RWPE2 (cell line): ENCODE results near the gene PHACTR4.
"Not testable (repeated sequence)": the region's sequence is repeated elsewhere in the genome, so short reads cannot be mapped to it uniquely, and the experiment has no call there.

Experiments
- ATAC-seq: fragments of 200-7000 bp; cut with Tn5 transposase; 3 replicates; pipeline ENCODE4 v1.9.1; 2021; ENCODE audit warnings: low read depth
- DNase-seq: peaks from one replicate; pipeline ENCODE4 v3.0.0-alpha.2; 2020; ENCODE audit warnings: low spot score
- H3K27ac ChIP-seq: fragments of 450-650 bp; 2 replicates; pipeline ENCODE4 v1.5.1; 2017; ENCODE audit warnings: mild to moderate bottlenecking; ENCODE audit not compliant: poor library complexity, severe bottlenecking
- H3K27me3 ChIP-seq: fragments of 250-450 bp; sonication (Bioruptor Pico); 2 replicates; pipeline ENCODE4 v1.5.1; 2021; ENCODE audit warnings: mild to moderate bottlenecking, moderate library complexity; ENCODE audit not compliant: insufficient read depth, poor library complexity, severe bottlenecking
- H3K36me3 ChIP-seq: fragments of 250-450 bp; sonication (Bioruptor Pico); 2 replicates; pipeline ENCODE4 v1.5.1; 2020; ENCODE audit warnings: low read depth, mild to moderate bottlenecking, moderate library complexity
- H3K4me1 ChIP-seq: fragments of 250-450 bp; sonication (Bioruptor Pico); 2 replicates; pipeline ENCODE4 v1.5.1; 2021; ENCODE audit warnings: mild to moderate bottlenecking, moderate library complexity; ENCODE audit not compliant: insufficient read depth, poor library complexity, severe bottlenecking
- H3K4me3 ChIP-seq: fragments of 250-450 bp; sonication (Bioruptor Pico); 2 replicates; pipeline ENCODE4 v1.5.1; 2021; ENCODE audit warnings: mild to moderate bottlenecking, moderate library complexity; ENCODE audit not compliant: severe bottlenecking
- H3K9me3 ChIP-seq: fragments of 250-450 bp; sonication (Bioruptor Pico); 2 replicates; pipeline ENCODE4 v1.5.1; 2021; ENCODE audit warnings: mild to moderate bottlenecking, moderate library complexity; ENCODE audit not compliant: severe bottlenecking
- TF ChIP-seq, protein P1 (sequence below): fragments of 450-650 bp; IDR thresholded peaks from one replicate; pipeline ENCODE4 v1.5.1; 2017; ENCODE audit warnings: mild to moderate bottlenecking, moderate library complexity; ENCODE audit not compliant: poor library complexity, severe bottlenecking

The PHACTR4 gene

DNA sequence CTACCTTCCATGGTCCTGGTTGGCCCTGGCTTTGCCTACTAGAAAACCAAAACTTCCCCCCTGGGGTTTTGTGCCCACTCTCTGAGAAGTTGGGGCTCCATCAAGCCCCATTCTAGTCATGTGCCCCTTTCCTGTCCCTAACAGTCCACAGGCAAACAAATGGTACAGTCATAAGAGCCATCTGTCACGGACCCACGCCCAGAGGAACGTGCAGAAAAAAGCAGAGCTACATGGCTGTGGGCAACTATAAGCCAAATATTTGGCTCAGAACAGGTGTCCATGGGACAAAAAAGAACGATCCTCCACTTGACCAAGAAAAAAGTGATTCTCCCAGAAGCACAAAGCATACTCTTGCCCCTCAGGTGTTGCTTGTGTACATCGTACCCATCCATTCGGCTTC lies 168.7 kb downstream of the PHACTR4 start:
- DNase-seq, result no peak
- H3K27ac ChIP-seq, result no peak overlapping the region
- TF ChIP-seq, protein P1, sequence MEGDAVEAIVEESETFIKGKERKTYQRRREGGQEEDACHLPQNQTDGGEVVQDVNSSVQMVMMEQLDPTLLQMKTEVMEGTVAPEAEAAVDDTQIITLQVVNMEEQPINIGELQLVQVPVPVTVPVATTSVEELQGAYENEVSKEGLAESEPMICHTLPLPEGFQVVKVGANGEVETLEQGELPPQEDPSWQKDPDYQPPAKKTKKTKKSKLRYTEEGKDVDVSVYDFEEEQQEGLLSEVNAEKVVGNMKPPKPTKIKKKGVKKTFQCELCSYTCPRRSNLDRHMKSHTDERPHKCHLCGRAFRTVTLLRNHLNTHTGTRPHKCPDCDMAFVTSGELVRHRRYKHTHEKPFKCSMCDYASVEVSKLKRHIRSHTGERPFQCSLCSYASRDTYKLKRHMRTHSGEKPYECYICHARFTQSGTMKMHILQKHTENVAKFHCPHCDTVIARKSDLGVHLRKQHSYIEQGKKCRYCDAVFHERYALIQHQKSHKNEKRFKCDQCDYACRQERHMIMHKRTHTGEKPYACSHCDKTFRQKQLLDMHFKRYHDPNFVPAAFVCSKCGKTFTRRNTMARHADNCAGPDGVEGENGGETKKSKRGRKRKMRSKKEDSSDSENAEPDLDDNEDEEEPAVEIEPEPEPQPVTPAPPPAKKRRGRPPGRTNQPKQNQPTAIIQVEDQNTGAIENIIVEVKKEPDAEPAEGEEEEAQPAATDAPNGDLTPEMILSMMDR, result no peak
- no peak overlapping the region for H3K4me3 ChIP-seq
- no peaks in the 10 kb centered on the region for H3K4me1 ChIP-seq
- no peaks in the 10 kb centered on the region for H3K9me3 ChIP-seq
- no peaks in the 10 kb centered on the region for H3K27me3 ChIP-seq
- no peak for ATAC-seq
- peaks cover 36% of the 10 kb centered on the region for H3K36me3 ChIP-seq

DNA sequence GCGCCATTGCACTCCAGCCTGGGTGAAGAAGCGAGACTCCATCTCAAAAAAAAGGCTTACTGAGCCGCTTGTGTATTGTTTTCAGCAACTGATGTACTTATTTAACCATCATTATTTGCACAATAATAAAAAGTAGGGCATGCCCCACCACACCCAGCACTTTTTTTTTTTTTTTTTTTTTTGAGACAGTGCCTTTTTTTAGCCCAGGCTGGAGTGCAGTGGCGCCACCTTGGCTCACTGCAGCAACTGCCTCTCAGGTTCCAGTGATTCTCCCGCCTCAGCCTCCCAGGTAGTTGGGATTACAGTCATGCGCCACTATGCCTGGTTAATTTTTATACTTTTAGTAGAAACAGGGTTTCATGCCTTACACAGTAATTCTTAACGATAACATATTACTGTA lies 171.1 kb downstream of the PHACTR4 start:
- no peaks in the 10 kb centered on the region for H3K9me3 ChIP-seq
- TF ChIP-seq, protein P1, result peak; percentile 33
- no peaks in the 10 kb centered on the region for H3K27me3 ChIP-seq
- H3K4me1 ChIP-seq, result no peaks in the 10 kb centered on the region
- ATAC-seq (no peak), DNase-seq (no peak)
- no peak overlapping the region for H3K27ac ChIP-seq
- no peak overlapping the region for H3K4me3 ChIP-seq
- H3K36me3 ChIP-seq, result peaks cover 22% of the 10 kb centered on the region

DNA sequence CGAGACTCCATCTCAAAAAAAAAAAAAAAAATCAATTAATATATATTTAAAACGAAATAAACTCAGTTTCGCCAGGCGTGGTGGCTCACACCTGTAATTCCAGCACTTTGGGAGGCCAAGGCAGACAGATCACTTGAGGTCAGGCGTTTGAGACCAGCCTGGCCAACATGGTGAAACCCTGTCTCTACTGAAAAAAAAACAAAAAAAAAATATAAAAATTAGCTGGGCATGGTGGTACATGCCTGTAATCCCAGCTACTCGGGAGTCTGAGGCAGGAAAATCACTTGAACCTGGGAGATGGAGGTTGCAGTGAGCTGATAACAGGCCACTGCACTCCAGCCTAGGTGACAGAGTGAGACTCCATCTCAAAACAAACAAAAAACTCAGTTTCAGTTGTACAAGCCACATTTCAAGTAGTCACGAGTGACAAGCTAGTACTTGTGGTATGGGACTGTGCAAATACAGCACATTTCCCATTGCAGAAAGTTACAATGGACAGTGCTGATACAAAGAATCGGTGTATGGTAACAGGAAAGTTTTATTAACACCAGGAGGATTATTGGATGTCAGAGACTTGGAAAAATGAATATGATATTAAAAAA lies 172.0 kb downstream of the PHACTR4 start:
- DNase-seq, H3K9me3 ChIP-seq, H3K4me3 ChIP-seq, H3K4me1 ChIP-seq, ATAC-seq, H3K27ac ChIP-seq, H3K27me3 ChIP-seq: not testable (repeated sequence)
- H3K36me3 ChIP-seq, result peaks cover 14% of the 10 kb centered on the region

DNA sequence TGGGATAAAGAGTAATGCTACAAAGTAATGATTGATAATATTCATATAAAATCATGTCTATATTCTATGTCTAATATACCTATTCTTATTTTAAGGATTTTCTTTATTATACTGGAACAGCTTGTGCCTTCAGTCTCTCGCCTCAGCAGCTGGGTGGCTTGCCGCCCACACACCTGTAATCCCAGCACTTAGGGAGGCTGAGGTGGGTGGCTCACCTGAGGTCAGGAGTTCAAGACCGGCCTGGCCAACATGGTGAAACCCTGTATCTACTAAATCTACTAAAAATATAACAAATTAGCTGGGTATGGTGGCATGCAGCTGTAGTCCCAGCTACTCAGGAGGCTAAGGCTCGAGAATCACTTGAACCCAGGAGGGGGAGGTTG lies 175.7 kb downstream of the PHACTR4 start:
- no peak for ATAC-seq
- Histone ChIP-seq H3K4me1 (no peaks in the 10 kb centered on the region), H3K27ac (no peak overlapping the region), H3K4me3 (no peak overlapping the region), H3K27me3 (no peaks in the 10 kb centered on the region), H3K9me3 (no peaks in the 10 kb centered on the region), H3K36me3 (no peaks in the 10 kb centered on the region)
- DNase-seq, result no peak
- TF ChIP-seq, protein P1, result no peak

DNA sequence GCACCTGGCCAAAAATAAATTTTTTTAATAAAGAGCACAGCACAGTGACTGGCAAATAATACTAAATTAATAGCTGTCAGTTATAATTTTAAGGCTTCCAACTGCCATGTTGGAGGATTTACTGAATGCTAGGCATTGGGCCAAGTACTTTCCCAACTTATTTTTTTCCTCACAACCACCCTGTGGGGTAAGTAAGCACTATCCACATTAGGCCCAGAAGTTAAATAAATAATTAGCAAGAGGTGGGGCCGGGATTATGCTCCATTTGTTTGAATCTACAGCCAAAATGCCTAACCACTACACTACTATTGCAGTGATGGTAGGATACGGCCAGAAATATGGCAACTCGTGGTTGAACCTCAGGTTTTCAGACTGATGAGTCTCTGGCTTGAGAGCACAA lies 178.8 kb downstream of the PHACTR4 start:
- Histone ChIP-seq H3K36me3 (no peaks in the 10 kb centered on the region), H3K27me3 (no peaks in the 10 kb centered on the region), H3K27ac (no peak overlapping the region), H3K9me3 (no peaks in the 10 kb centered on the region), H3K4me3 (no peak overlapping the region), H3K4me1 (peaks cover 5% of the 10 kb centered on the region)
- ATAC-seq (no peak), DNase-seq (no peak)
- TF ChIP-seq, protein P1, result no peak
